CD4-positive, alpha-beta T cell treated with Interleukin-1 beta for 1 hour (primary cell): Measurements from ENCODE around the gene ATP9B.

Experiments used
- DNase-seq, 2 donors: peaks; one replicate each; pipeline ENCODE4 v3.0.0-alpha.2; 2020 to 2022

Gene ATP9B, protein sequence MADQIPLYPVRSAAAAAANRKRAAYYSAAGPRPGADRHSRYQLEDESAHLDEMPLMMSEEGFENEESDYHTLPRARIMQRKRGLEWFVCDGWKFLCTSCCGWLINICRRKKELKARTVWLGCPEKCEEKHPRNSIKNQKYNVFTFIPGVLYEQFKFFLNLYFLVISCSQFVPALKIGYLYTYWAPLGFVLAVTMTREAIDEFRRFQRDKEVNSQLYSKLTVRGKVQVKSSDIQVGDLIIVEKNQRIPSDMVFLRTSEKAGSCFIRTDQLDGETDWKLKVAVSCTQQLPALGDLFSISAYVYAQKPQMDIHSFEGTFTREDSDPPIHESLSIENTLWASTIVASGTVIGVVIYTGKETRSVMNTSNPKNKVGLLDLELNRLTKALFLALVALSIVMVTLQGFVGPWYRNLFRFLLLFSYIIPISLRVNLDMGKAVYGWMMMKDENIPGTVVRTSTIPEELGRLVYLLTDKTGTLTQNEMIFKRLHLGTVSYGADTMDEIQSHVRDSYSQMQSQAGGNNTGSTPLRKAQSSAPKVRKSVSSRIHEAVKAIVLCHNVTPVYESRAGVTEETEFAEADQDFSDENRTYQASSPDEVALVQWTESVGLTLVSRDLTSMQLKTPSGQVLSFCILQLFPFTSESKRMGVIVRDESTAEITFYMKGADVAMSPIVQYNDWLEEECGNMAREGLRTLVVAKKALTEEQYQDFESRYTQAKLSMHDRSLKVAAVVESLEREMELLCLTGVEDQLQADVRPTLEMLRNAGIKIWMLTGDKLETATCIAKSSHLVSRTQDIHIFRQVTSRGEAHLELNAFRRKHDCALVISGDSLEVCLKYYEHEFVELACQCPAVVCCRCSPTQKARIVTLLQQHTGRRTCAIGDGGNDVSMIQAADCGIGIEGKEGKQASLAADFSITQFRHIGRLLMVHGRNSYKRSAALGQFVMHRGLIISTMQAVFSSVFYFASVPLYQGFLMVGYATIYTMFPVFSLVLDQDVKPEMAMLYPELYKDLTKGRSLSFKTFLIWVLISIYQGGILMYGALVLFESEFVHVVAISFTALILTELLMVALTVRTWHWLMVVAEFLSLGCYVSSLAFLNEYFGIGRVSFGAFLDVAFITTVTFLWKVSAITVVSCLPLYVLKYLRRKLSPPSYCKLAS

DNA sequence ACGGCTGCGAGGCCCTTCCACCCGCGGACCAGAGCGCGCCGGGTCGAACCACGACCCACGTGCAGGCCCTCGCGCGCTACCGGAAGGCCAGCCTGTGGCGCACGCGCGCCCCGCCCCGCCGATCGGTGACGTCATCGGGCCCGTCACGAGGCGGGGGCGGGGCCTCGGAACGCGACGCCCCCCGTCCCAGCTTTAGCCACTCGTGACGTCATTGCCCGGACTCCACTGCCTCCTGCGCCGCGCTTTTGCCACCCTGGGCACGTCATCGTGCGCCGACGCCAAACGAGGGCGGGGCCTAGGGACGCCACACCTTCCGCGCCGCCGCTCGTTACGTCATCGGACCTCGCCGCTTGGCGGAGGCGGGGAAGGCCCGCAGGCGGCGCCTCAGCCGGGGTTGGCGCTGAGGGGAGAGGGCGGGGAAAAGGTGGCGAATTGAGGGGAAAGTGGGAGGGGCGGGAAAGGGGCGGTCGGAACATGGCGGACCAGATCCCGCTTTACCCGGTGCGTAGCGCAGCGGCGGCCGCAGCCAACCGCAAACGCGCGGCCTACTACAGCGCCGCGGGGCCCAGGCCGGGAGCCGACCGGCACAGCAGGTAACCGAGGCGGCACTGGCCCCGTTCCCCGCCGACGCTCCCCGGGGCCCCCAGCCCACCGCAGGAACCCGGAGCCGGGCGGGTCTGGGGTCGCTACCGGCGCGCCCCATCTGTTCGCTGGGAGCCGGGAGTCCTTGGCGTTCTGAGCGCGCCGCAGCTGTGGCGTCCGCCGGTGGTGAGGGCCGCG lies at the start of gene ATP9B:
TSS of gene ATP9B (plus strand) at position 458 of the 780 bp plus-strand sequence. CDS start at position 475, 17 bp downstream.
- peak; percentile 98 to 99 for DNase-seq

DNA sequence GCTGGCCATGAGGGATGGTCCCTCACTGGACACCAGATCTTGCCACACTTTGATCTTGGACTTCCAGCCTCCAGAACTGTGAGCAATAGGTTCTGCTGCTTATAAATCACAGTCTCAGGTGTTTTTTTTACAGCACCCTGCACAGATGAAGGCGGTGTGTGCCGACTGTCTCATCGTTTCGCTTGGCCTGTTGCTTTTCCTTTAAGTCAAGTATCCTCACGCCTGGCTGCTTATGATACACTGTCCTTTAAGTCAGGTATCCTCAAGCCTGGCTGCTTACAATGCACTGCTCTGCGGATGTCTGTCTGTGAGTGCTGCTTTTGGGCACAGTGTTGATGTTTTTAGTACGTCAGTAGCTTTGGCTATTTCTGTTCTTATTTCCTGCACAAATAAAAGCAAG lies 49.3 kb upstream of the ATP9B start:
- DNase-seq = no peak

DNA sequence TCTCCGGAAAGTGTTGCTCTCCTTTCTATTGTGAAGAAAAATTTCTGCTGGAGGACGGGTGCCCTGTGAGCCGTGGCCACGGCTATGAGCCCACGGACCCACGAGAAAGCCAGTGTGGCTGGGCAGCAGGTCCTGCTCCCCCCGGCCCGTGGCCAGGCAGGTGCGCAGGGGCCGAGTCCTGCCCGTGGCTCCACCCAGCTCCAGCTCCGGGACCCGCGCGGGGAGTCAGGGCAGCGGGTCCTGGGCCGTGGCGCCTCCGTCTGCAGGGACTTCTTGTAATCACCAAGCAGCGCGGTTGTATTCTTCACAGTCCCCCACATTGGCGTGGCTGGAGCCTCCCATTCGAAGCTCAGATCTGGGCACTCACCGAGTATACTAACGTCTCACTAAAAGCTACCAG lies 46.6 kb upstream of the ATP9B start:
- no peak for DNase-seq

DNA sequence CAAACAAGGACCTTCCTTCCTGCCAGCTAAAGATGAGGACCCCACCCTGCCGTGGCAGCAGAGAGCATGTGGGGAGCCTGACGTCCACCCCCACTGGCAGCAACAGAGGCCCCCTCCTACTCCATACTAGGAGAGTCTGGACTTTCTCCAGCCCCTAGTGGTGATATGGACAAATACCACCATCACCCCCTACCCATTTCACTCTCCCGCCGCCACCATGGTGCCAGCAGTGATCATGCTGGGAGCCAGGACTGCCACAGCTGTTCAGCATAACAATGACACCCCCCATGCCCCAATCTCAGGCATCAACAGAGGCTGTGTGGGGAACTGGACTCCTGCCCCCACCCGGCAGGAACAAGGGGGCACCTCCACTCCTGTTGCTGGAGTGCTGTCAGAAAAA lies 42.7 kb upstream of the ATP9B start:
- no peak for DNase-seq

DNA sequence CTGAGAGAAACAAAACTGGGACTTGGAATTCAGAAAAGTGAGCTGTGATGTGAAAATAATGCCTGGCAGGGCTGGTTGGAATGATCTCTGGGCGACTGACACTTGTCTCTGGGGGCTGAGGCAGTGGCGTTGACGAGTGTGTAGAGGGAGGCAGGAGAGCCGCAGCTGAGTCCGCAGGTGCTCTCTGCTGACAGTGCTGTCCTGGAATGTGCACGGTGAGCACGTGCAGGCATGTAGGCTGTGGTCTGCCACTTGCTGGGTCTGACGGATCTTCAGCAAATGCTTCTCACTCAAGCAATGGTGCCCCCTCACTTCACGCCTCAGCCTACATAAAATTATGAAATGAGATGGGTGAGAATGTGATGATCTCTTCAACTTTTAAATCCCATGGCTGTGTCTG lies 38.5 kb upstream of the ATP9B start:
- DNase-seq = no peak

DNA sequence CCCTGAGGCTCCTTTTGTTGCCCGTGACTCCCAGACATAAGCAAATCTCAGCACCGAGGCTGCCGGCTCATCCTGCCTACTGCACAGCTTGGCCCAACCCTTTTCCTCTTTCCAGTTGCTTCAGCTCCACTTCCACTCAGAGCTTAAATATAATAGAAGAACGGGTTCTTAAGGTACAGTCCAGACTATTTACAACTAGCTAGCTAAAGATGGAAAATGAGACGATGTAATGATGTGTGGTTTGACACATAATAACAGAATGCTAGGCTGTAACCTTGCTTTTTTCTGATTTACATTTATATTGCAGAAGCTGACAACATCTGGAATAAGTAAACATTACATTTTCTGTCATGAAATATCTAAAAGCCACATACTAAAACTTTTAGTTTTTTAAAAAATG lies 26.9 kb upstream of the ATP9B start:
- no peak for DNase-seq

DNA sequence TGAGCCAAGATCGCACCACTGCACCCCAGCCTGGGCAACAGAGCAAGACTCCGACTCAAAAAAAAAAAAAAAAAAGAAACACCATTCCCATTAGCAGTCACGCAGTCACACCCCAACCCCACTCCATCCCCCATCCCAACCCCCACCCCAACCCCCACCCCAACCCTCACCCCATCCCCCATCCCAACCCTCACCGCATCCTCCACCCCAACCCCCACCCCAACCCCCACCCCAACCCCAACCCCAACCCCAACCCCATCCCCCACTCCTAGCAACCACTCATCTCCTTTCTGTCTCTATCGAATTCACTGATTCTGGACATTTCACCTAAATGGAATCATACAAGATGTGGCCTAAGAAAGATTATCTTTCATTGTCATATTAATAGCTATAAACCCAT lies 25.9 kb upstream of the ATP9B start:
- DNase-seq = no peak

DNA sequence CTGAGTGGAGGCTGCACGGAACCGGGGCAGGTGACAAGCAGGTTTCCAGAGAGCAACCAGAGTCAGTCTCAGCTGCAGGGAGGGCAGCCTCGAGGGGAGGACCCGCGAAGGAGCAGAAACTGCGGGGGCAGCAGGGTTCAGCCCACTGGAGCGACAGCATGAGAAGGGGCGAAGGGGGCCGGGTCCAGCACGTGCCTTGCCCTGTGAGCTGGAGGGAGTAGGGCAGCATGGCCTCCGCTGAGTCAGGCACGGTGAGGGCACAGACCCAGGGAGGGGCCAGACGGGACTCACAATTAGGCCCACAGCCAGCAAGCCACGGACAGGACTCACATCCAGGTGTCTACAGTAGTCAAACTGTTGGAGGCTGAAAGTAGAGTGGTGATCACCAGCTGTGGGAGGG lies 22.7 kb upstream of the ATP9B start:
- no peak for DNase-seq

DNA sequence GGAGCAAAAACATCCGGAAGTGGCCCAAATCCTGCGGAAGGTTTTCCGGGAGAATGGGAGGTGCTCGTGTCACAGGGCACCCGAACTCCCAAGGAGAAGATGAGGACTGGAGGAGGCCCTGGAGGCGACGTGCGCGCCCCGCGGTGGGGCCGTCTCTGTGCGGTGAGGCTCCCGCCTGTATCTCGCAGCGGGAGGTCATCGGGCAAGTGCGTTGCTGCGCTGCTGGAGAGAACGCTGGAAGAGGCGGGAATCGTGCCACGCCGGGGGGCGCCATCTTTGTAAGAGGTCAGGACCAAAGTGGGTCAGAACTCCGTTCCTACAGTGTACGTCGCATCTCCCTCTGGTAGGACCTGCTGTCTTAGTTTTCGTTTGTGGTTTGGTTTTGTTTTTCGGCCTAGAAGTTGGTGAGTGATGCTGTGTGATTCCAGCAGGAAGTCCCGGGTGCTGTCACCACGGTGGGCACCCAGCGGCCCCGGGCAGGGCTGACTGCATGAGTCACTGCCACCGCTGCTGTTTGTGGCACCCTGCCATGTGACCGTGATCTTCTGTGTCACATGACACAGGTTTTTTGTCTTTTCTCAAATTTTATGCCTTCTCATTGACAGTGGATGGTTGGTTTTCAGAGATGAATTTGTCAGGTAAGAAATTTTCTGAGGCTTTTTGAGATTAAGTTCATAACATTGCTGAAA lies 21.5 kb upstream of the ATP9B start:
- DNase-seq = no peak

DNA sequence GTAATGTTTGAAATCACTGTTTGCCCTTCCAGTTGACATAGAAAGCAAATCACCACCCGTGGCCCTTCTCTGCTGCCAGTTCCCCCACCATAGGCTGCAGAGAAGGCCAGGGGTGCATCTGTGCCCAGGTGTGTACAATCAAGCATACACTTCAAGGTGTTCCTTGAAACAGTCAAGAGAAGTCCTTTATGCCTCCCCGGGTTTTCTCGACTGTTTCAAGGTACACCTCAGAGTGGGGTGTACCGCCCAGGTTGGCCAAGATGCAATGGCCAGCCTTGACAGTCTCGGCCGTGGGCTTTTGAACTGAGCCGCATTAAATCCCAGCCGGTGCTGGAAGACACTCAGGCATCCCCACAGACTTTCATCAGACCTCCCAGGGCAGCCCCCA lies 21.0 kb upstream of the ATP9B start:
- DNase-seq = no peak

DNA sequence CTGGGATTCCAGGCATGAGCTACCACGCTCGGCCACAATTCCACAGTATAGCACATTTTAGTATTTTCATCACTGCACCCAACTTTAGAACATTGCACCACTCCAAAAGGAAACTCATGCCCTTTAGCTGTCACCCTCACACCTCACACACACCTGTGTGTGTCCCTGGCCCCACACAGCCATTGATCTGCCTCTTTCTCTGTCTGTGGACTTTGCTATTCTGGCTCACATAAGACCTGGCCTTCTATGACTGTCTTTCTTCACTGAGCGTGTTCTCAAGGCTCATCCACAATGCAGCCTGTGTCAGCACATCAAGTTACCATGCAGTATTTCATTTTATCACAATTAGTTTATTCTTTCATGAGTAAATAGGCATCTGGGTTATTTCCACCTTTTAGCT lies 19.7 kb upstream of the ATP9B start:
- DNase-seq = no peak

DNA sequence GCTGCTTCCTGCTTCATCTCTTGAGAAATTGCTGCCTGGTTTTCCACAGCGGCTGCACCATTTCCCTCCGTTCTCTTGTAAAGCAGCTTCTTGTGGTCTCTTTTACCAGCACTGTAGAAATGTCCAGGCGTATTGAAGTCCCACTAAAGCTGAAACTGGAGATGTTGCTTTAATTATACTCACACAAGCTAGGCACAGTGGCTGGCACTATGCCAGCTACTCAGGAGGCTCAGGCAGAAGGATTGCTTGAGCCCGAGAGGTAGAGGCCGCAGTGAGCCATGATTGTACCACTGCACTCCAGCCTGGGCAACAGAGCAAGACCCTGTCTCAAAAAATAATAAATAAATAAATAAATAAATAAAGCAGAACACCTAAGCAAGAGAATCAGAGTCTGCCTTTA lies 19.2 kb upstream of the ATP9B start:
- DNase-seq = no peak

DNA sequence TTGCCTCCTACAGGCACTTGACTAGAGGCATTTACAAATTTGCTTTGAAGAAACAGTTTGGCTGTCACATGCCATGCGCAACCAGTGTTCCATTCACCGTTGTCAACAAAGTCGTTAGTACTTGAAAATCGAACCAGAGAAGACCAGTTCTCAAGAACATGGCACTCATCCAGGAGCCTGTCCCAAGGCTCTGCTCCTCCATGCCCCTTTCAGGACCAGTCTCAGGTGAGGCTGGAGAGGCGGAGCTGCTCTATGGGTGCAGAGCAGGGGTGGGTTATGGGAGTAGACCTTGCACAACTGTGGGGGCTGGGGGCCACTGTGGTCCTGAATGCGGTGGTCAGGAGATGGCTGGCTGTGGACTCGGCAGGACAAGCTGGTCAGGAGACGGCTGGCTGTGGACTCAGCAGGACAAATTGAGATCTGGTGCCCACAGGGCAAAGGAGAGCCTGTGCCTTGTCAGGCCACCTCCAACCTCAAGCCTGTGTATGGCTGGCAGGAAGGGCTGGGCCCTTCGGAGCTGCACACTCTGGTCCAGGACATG lies 12.3 kb upstream of the ATP9B start:
- no peak for DNase-seq

DNA sequence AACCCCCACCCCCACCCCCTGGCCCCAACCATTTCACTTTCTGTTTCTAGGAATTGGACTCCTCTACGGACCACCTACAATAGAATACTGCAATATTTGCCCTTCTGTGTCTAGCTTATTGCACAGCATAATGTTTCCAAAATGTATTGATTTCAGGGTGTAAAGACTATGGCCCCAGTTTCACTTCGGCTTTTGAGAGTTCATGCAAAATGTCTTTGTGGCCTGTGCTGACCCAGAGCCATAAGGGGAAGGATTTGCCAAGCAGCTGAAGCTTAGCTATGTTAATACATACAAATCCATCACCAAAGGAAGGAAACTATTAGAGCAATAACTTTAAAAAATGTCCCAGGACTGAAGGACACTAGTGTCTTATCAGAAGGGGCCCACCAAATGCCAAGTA lies 11.2 kb upstream of the ATP9B start:
- DNase-seq = no peak

DNA sequence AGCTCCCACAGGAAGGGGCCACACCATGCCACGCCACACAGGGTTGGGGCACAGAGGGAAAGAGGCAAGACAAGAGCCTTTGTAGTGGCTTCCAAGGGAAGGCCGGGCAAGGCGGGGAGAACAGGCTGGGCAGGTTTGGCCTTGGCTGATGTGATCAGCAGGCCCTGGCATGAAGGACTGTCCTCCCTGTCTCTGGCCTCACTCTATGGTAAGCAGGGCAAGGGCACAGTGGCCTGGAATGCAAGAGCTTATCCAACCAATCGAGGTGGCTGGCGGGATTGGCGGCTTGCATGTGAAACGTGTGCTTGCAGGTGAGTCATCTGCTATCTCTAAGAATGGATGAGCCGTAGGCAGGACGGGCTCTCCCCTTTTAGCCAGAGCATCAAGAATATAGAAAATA lies 6.4 kb upstream of the ATP9B start:
- no peak for DNase-seq

DNA sequence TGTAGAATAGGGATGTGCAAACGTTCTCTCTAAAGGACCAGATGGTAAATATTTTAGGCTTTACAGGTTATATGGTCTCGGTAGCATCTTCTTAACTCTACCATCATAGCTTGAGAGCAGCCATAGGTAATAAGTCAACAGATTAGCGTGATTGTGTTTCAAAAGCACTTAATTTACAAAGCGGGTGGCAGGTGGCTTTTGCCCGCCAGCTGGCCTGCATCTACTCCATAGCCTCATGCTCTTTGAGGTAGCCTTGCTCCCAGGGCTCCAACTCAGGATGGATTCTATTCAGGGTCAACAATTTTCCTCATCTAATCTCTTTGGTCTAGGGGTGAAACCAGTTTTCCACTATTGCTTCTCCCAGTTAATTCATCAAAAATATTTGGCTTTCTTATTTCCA lies 5.0 kb upstream of the ATP9B start:
- DNase-seq = no peak

DNA sequence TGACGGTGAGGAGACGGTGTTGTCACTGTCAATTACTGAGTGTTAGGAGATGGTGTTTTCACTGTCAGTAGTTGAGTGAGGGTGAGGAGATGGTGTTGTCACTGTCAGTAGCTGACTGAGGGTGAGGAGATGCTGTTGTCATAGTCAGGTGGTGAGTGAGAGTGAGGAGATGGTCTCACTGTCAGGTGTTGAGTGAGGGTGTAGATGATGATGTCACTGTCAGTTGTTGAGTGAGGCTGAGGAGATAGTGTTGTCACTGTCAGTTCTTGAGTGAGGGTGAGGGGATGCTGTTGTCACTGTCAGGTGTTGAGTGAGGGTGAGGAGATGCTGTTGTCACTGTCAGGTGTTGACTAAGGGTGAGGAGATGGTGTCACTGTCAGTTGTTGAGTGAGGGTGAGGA lies 3.4 kb upstream of the ATP9B start:
- no peak for DNase-seq

DNA sequence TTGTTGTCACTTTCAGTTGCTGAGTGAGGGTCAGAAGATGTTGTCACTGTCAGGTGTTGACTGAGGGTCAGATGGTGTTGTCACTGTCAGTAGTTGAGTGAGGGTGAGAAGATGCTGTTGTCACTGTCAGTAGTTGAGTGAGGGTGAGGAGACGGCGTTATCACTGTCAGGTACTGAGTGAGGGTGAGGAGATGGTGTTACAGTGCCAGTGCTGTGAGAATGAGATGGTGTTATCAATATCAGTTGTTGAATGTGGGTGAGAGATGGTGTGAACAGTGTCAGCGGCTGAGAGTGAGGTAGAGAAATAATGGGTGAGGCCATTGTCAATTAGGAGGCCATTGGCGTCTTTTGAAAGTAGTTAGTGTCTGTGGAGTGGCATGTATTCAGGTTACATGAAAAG lies 1.6 kb upstream of the ATP9B start:
- peak in 1 of 2 donors; percentile 21 for DNase-seq

DNA sequence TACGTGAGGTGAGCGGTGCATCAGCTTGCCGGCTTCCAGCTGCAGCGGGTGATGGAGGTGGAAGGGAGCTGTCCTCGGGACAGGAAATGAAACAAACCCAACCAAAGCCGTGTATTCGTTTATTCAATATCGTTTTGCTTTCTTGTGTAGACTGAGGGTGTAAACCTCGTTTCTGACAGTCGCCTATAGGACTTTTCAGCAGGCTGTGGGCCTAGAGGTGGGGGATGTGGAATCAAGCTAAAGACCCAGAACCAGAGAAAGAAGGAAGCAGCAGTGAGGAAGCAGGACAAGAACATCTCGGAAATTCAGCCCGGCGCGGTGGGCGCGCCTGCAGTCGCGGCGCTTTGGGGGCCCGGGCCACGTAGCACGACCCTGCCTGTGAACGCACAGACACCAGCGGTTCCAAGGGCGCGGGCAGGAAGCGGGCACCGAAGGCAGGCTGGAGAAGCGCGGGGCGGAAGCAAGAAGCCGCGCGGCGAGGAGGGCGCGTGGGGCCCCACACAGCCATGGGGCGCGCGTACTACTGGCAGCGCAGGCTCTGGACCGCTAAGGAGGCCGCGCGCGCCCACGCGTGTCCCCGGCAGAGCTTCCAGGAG lies 755 bp upstream of the ATP9B start:
- DNase-seq = no peak

DNA sequence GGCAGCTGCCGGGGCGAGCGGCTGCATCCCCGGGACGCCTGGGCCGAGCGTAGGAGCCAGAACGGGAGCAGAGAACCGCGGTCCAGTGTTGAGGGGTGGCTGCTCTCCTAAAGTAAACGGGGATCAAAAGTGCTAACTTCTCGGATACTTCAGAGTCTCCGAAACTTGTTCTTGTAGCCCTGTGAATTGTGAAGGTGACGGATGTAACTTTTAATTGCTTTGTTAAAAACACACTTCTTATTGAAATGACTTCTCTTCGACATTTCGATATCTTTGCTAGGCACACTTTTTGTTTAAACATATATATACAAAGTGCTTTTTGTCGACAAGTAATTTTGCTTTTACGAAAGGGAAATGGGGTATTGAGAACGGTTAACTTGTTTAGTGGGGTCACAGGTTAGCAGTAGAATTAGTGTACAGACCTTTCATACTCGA lies 540 bp downstream of the ATP9B start:
- DNase-seq = no peak

DNA sequence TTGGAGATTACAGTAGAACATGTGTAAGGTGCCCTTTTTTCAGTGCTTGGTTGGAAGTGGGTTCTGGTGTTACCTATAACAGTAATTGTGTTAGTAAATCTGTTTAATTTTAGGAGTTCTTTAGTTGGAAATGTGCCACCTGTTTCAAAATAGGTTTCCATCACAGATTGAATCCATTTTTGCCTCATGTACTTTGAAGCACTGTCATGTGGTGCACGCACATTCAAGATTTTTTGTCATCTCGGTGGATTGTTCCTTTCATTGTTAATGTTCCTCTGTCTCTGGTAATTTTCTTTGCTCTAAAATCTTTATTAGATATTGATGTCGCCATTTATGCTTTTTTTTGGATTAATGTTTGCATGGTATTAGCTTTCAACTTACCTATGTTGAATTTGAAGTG lies 1.3 kb downstream of the ATP9B start:
- no peak for DNase-seq
